Measurements from ENCODE around the gene CADPS.

The CADPS gene

DNA sequence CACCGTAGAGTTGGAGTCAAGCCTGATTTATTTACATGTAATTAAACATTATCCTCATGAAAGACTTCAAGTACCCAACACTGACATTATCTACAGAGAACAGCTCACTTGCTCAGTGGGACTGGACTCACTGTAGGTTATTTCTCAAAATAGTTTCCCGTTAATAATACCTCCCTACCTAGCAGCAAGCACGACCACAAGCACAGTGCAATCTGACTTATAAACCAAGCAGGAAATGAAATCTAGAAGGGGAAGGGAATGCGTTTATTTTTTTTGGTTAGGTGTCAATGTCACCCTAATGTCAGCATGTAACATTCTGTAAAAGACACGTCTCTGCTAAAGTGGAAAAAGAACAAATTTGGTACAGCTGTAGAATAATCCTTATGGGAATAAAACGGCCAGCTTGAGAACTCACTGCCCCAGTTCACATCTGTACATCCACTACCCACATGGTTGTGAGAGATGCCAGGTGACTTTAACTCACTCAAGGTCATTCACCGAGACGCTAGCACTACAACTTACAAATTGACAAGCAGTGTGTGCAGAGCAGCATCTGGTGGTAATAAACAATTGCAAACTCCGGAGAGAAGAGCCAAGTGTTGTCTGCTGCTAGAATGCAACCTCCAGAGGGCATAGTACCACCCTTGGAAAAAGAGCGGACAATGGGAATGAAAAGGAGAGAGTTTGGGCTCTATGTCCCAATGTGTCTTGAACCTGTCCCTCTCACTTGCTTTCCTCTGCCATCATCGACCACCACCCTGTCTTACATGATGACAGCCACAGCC, 242.5 kb downstream of the CADPS start:
- DNase-seq (ENCODE audit: low spot score), result no peak

- no peak for DNase-seq (ENCODE audit: low spot score)
These were observed 243.7 kb downstream of the CADPS start for GRCh38 chr3:62631488-62631887.

DNA sequence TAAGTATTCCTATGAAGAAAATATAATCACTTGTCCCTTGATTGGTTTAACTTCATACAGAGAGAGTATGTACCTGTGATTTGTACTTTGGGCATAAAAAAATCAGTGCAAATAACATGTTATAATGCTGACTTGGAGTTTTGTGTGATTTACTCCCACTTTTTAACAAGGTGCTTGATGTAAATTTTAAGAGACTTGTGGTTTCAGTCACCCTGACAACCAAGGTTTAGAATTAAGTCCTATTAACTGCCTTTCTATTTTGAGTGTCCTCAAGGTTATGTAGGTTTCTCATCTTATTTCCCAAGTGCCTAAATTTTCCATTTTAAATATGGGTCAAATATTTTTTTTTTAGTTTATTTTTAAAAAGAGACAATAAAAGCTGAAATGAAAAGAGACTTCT, 244.6 kb downstream of the CADPS start:
- DNase-seq (ENCODE audit: low spot score), result no peak

DNA sequence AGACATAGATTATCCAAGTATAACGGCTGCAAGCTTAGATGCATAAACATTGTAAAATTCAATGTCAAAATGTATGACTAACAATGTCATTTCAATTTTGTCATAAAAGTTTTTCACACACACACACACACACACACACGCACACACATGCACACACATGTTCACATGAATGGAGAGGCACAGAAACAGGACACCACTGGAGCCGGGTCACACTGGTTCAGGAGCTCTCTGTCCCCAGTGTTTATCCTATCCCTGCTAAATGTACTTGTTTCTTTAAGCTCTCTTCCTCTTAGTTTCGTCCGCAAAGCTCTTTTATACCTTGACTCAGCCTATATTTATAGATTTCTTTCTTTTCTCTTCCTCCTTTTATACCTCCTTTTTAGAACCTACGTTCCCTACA, 249.9 kb downstream of the CADPS start:
- no peak for DNase-seq (ENCODE audit: low spot score)

- DNase-seq (ENCODE audit: low spot score), result no peak
These were observed 251.0 kb downstream of the CADPS start for GRCh38 chr3:62624185-62624584.

GRCh38 chr3:62622553-62623174, 252.6 kb downstream of the CADPS start:
- no peak for DNase-seq (ENCODE audit: low spot score)

- no peak for DNase-seq (ENCODE audit: low spot score)
These were observed 253.3 kb downstream of the CADPS start for GRCh38 chr3:62621925-62622324.

- no peak for DNase-seq (ENCODE audit: low spot score)
These were observed 254.0 kb downstream of the CADPS start for GRCh38 chr3:62621176-62621575.

DNA sequence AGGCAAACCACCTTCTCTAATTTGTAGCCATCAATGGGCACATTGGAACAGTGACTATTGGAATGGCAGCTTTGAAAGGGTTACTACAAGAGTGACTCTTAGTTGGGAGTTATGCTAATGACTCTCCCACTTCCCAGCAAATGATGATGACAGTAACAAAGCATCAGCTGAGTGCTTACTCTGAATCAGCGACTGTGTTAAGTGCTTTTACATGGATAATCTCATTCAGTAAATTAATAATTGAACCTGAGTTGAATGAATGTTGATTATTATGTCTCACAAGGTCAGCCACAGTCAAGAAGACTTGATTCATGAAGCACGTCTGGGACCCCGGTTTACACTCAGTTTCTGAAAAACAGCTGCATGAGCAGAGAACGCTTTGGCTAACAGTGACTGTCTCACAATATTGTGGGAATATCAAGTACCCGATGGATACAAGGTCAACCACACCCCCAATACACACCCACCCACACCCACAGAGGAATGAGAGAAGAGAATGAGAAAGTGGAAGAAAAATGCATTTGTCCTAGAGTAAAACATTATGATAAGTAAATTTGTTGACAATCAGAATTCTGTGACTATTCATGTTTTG, 259.9 kb downstream of the CADPS start:
- DNase-seq (ENCODE audit: low spot score), result no peak

GRCh38 chr3:62614527-62614926, 260.7 kb downstream of the CADPS start:
- DNase-seq (ENCODE audit: low spot score), result no peak

GRCh38 chr3:62611541-62612240, 263.5 kb downstream of the CADPS start:
- no peak for DNase-seq (ENCODE audit: low spot score)

GRCh38 chr3:62607287-62608029, 267.8 kb downstream of the CADPS start:
- no peak for DNase-seq (ENCODE audit: low spot score)

DNA sequence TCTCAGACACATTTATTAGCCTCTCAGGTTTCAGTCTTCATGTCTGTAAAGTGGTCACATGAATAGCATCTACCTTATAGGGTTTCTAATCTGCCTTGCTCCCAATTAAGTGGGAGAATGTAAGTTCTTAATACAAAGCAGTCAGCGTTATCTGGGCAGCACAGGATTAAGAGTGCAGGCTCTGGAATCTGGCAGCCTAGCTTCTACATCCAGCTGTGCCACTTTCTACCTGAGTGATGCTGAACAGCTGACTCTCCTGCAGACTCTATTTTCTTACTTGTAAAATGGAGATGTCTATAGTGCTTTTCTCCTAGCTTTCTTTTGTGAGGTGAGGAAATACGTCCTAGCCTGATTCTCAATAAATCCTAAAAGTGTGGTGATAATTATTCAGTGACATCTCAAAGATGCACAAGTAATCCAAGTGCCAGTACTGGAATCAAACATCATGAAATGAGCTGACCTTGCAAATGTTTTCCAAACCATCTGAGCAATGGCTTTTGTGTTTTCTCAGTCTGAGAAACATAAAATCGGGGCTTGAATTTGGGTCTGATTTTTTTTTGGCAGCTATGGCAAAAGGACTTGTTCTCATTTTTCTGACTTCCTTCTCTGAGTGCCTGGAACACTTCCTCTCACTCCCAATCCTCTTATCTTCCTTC, 269.7 kb downstream of the CADPS start:
- DNase-seq (ENCODE audit: low spot score), result no peak

GRCh38 chr3:62604751-62605351, 270.4 kb downstream of the CADPS start:
- no peak for DNase-seq (ENCODE audit: low spot score)

GRCh38 chr3:62604298-62604697, 270.9 kb downstream of the CADPS start:
- no peak for DNase-seq (ENCODE audit: low spot score)

GRCh38 chr3:62602987-62603386, 272.2 kb downstream of the CADPS start:
- no peak for DNase-seq (ENCODE audit: low spot score)

GRCh38 chr3:62602129-62602770, 273.0 kb downstream of the CADPS start:
- DNase-seq (ENCODE audit: low spot score), result no peak

DNA sequence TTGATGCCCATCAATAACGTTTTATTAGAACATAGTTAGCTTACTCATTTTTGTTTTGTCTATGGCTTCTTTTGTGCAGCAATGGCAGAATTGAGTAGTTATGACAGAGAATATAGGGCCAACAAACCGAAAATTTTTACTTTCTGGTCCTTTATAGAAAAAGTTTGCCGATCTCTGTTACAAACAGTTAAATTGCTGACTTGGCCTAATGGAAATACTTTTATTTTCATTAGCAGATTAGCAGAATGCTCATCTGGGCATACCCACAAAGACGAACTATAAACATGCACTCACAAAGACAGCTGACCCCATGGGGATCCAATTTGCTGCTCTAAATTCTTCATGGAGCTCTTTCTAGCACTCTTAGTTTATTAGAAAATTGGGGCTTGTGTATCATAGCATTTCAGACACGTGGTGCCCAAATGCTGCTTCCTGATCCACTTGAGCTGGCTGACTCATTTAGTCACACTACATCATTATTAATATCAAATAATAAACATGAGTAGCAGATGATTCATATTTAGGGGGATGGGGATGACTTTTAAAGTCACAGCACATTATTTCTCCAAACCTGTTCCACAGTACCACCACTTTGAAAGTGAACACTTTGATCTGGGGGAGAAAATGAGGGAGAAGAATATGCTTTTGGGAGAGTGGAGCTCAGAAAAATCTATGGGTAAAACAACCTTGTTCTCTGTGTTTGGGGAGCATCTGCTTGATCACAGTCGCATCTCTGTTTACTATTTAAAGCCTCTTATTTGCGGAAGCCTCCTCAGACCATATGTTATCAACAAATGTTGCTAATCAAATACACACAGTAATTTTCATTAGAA, 273.8 kb downstream of the CADPS start:
- DNase-seq (ENCODE audit: low spot score), result no peak

GRCh38 chr3:62600033-62600432, 275.2 kb downstream of the CADPS start:
- no peak for DNase-seq (ENCODE audit: low spot score)

- DNase-seq (ENCODE audit: low spot score), result no peak
These were observed 277.7 kb downstream of the CADPS start for GRCh38 chr3:62597491-62597890.

Measured in left forelimb (tissue), 1 donor.